H1 (cell line): ENCODE measurements around the gene VSTM2B. TPM values are rescaled to one million over a fixed set of nuclear protein-coding genes. Genes with fewer than 3 reads are reported as not detected.

Experiments
- CHD7 ChIP-seq: fragments of 300-600 bp; sonication (generic); IDR thresholded peaks from 2 replicates; pipeline ENCODE4 v1.7.1; 2012; ENCODE audit warnings: low read length, moderate library complexity, mild to moderate bottlenecking, inconsistent platforms; ENCODE audit not compliant: insufficient replicate concordance
- SAP30 ChIP-seq: fragments of 300-600 bp; sonication (generic); IDR thresholded peaks from 2 replicates; pipeline ENCODE4 v1.7.1; 2012; ENCODE audit warnings: low read length, moderate library complexity, mild to moderate bottlenecking, inconsistent platforms; ENCODE audit not compliant: insufficient read depth, insufficient replicate concordance
- polyA plus RNA-seq, 7 experiments: library from polyadenylated mRNA; depleted of rRNA in 3 of 7; stranded (reverse) in 5 of 7; unstranded in 2 of 7; fragments of >200 nt in 5 of 7; fragments of 200-250 nt in 2 of 7; gene quantifications; 1 replicate in 5 of 7; 2 replicates in 1 of 7; 4 replicates in 1 of 7; pipeline versions ENCODE4 v1.2.1 to v1.2.3, GENCODE V29; 2011 to 2013; ENCODE audit warnings: missing spikeins in 2 of 7, mixed read lengths in 2 of 7
- total RNA-seq: library from RNA; stranded (reverse); fragmentation: NEBNext Ultra II Directional; extraction: Animal tissue kit (Norgen Biotek cat#: 25700); gene quantifications from 2 replicates; pipeline ENCODE4 v1.2.1, GENCODE V29; 2021

VSTM2B gene
- total and polyA plus RNA-seq, 2 of the 8 experiments (the other 6 are each of a cell fraction or from before 2014, with no cell fraction given): 0.82 to 1.5 TPM

GRCh38 chr19:29614046-29614445 is 88.3 kb downstream of the VSTM2B start (continued):
- no peak for TF ChIP-seq CHD7
- TF ChIP-seq SAP30: no peak
